HG02870 (cell line): ENCODE data around the gene DROSHA.
A peak's percentile ranks its signal among the peaks of the same experiment; 100 is the strongest.
"Not testable (repeated sequence)": the region's sequence is repeated elsewhere in the genome, so short reads cannot be mapped to it uniquely, and the experiment has no call there.

Source experiments
- ATAC-seq: cut with Tn5 transposase; IDR thresholded peaks from one replicate; pipeline ENCODE4 v1.9.1; 2021; ENCODE audit warnings: mild to moderate bottlenecking, moderate library complexity; ENCODE audit not compliant: unreplicated experiment

The DROSHA gene, protein sequence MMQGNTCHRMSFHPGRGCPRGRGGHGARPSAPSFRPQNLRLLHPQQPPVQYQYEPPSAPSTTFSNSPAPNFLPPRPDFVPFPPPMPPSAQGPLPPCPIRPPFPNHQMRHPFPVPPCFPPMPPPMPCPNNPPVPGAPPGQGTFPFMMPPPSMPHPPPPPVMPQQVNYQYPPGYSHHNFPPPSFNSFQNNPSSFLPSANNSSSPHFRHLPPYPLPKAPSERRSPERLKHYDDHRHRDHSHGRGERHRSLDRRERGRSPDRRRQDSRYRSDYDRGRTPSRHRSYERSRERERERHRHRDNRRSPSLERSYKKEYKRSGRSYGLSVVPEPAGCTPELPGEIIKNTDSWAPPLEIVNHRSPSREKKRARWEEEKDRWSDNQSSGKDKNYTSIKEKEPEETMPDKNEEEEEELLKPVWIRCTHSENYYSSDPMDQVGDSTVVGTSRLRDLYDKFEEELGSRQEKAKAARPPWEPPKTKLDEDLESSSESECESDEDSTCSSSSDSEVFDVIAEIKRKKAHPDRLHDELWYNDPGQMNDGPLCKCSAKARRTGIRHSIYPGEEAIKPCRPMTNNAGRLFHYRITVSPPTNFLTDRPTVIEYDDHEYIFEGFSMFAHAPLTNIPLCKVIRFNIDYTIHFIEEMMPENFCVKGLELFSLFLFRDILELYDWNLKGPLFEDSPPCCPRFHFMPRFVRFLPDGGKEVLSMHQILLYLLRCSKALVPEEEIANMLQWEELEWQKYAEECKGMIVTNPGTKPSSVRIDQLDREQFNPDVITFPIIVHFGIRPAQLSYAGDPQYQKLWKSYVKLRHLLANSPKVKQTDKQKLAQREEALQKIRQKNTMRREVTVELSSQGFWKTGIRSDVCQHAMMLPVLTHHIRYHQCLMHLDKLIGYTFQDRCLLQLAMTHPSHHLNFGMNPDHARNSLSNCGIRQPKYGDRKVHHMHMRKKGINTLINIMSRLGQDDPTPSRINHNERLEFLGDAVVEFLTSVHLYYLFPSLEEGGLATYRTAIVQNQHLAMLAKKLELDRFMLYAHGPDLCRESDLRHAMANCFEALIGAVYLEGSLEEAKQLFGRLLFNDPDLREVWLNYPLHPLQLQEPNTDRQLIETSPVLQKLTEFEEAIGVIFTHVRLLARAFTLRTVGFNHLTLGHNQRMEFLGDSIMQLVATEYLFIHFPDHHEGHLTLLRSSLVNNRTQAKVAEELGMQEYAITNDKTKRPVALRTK (N-terminal part only)

DNA sequence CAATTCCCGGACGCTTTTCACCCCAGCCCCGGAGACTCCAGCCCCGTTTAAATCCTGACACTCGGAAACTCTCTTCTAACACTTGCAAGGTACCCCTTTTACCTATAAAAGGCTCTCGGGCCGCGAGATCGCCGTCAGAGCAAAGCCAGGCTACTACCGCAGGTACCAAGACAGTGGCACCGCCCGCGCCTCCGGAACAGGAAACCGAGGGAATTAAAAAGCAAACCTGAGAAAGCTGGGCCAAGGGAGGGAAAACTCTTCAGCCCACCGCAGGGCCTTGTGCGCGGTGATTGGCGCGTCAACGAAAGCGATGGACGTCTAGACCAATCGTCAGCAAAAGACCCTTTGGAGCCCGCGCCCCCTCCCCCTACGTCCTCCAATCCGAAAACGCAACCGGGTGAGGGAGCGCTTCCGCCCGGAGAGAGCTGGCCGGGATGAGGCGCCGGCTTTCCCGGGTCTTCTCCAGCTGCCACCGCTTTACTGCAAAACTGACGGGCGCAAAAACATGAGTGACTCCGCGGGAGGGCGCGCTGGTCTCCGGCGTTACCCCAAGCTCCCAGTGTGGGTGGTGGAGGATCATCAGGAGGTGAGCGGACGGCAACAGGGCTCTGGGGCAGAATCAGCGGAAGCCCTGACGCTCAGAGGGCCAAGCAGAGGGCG, at the start of gene DROSHA, which contains the start of gene C5orf22:
TSS of gene DROSHA (minus strand) at position 206 of the 660 bp plus-strand sequence. CDS start 3,034 bp downstream, outside the sequence.
TSS of gene C5orf22 (plus strand) at position 414 of the 660 bp plus-strand sequence. CDS start at position 506, 92 bp downstream.
- ATAC-seq, result peak; percentile 92

DNA sequence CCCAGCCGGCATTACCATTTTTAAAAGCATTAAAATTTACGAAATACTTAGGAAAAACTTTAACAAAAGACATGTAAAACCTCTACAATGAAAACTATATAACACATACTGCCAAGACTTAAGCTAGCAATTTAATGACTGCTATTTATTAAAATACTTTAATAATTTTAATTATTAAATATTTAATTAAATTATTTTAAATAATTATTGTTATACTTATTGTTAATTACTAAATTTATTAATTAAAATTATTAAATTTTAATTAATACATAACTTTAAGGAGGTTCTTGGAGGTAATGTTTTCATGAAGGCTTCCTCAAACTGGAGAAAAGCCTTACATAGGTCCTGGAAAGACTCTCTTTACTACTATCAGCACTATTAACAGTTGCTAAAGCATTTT, 47.7 kb upstream of the DROSHA start:
- ATAC-seq, result no peak

DNA sequence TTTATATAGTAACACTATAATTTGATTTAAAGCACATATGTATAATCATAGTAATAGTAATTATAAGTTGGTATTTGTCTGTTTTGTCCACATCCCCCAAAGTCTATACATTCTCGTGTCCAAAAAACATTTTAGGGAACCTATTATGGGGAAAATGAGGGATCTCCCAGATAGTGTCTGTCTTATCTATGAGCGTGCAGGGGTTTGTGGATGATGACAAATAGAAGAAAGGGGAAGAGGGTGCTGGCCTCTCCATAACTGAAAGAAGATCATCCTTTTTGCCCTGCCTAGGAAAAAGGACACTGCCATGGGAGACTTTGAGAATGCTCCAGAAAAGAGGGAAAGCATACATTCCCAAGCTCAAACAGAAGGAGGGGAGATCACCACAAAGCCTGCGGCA, 45.5 kb upstream of the DROSHA start:
- no peak for ATAC-seq

DNA sequence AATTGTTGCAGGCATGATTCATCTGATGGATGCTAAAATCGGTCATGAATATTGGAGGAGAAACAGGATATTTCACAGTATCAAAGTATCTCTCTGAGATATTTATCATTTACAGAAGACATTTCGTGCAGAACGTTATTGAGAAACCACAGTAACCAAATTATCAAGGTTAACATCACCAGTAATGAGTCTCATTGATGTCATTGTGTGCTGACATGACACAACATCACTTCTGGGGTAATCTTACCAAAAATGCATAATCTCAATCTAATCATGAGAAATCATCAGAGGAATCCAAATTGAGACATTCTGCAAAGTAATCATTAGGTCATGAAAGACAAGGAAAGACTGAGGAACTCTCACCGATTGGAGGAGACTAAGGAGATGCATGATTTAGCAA, 42.9 kb upstream of the DROSHA start:
- no peak for ATAC-seq

DNA sequence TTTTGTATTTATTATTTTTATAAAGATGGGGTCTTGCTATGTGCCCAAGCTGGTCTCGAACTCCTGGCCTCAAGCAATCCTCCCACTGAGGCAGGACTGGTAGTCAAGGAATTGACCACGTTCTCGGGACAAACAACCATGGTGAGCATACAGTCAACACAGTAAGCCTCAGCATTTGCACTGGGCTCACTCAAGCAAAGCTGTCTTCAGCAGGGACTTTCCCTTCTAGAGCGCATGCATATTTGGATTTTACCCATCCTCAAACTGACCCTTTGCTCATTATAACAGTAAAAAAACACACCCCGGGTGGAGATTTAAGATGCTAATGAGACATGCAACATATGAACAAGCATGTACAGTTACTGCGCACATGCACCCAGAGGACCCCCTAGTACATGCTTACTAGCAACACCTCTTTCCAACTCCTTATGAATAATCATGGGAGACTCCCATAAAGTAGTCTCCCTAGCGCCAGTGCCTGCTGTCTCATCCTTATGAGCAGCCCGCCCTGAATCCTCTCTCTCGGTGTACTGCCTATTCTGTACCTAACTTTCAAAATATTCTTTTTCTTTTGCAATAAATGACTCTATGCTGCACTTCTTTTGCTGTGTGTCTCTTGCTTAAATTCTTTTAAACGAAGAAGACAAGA, 41.7 kb upstream of the DROSHA start:
- ATAC-seq, result peak; percentile 99

DNA sequence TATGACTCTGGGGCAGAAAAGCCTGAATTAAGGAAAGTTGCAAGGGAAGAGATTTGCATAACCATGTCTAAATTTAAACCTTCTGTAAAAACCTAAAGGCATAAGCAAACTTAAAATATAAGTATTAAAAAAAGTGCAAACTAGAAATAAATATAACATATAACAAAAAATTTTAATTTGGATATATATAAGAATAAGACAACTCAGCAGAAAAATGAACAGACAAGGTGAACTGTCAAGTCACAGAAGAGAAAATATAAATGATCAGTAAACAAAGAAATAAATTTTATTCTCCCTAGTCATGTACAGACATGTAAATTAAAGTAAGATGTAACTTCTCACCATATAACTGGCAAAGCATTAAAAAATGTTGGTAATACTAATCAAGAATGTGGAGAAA, 37.2 kb upstream of the DROSHA start:
- ATAC-seq, result no peak

DNA sequence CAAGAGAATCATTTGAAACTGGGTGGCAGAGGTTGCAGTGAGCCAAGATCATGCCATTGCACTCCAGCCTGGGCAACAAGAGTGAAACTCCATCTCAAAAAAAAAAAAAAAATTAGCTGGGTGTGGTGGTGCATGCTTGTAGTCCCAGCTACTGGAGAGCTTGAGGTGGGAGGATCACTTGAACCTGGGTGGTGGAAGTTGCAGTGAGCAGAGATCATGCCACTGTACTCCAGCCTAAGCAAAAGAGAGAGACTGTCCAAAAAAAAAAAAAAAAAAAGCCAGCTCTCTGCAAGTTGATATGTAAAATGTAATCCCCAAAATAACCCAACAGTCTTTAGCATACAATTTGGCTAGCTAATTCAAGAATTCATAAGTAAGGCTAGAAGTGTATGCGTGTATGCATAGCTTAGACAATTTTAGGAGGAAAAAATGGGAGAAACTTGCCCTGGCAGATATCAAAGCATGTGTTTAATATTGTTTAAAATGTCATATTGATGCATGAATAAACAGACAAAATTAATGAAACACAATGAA, 36.5 kb upstream of the DROSHA start:
- ATAC-seq, result no peak

DNA sequence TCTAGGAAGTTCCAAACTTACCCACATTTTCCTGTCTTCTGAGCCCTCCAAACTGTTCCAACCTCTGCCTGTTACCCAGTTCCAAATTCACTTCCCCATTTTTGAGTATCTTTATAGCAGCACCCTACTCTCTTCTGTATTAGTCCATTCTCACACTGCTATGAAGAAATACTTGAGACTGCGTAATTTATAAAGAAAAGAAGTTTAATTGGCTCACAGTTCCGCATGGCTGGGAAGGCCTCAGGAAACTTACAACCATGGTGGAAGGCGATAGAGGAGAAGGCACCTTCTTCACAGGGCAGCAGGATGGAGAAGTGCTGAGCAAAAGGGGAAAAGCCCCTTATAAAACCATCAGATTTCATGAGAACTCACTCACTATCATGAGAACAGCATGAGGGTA, 34.5 kb upstream of the DROSHA start:
- ATAC-seq, result not testable (repeated sequence)

DNA sequence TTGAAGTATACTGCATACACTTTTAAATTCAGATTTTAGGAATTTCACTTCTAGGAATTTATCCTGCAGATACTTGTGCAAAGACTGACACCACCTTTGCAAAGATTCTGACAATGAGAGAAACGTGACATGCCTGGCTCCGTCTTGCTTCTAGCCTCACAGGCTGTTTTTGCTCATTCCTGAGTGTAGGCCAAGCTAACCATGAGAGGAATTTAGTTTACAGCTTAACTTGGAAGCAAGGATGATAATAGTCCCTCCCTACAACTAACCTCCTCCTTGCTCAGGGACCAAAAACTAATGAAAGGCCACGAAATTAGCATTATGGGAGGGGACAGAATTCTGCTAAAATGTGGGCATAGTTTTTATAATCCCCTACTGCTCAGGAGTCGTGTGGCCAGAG, 31.3 kb upstream of the DROSHA start:
- no peak for ATAC-seq

DNA sequence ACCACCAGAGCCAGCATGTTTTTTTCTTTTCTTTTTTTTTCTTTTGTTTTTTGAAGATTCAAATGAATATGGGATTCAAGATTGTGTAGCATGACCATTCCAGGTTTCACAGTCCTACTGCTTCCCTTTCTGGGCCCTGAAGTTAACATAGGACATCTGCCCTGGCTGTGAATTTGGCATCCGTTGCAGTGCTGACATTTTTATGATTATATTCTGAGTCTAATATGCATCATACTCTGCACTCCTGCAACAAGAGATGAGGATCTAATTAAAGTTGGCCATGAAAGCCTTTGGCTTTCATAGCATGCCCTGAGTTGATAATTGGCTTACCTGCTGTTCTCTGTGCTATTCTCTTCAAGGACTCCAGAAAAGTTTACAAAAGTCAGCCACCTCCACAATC, 30.1 kb upstream of the DROSHA start:
- ATAC-seq, result no peak

DNA sequence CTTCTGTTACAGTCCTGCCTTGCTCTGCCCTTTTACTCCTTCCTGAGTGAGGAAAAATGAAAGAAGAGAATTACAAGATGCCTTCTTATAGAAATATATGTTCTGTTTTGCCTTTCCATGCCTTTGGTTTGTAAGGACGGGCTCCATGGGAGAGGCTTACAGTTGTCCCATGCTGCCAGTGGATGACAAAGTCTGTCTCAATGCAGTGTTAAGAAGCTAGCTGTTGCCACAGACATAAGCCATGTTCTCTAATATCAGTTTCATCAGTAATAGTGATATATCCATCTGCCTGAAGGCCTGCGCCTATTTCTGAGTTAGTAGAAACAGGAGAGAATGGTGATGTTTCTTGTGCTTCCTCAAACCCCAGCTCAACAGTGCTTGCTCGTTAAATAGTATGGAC, 28.0 kb upstream of the DROSHA start:
- ATAC-seq, result no peak

DNA sequence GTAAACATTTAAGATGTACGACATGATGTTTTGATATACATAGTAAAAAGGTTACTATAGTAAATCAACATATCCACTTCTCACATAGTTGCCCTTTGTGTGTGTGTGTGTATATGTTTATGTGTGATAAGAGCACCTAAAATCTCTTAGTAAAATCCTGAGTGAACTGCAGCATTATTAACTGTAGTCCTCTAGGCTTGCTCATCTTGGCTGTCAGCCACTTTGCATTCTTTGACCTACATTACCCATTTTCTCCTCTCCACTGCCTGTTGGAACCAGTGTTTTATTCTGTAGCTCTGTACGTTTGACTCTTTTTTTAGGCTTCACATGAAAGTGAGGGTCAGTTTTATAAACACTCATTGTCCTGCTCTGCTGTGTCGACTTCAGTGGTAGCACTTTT, 24.6 kb upstream of the DROSHA start:
- no peak for ATAC-seq

DNA sequence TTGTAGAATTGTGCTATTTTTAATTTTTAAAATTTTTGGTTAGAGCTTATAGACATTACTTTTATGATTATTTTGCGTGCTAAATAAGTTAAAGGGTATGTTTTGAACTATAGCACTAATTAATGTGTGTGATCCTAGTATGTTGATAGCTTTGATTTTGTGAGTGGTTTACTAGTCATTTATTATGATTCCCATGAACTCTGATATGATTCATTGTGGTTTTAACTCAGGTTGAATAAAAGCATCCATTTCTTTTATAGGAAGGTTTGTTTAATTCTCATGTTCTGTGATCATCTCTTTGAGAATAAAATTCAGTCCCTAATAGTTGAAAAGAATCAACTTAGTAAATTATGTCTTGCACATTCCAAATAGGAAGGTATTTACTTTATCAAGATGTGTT, 22.7 kb upstream of the DROSHA start:
- ATAC-seq, result no peak

DNA sequence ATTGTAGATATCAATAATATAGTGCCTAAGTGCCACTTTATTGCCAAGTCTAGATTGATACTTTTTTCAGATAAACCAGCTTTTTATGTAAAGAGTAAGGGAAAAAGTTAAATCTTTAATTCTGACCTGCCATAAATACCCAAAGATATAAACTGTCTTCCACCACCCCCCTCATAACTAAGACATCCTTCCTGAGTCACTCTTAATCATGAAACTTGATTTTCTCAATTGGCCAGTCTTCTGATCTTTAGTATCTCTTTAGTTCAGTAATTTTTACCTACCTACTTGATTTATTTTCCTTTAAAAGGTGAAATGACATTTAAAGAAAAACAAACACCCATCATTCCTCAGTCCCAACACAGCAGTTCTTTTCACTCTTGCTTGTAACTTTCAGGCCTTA, 22.0 kb upstream of the DROSHA start:
- ATAC-seq, result no peak

DNA sequence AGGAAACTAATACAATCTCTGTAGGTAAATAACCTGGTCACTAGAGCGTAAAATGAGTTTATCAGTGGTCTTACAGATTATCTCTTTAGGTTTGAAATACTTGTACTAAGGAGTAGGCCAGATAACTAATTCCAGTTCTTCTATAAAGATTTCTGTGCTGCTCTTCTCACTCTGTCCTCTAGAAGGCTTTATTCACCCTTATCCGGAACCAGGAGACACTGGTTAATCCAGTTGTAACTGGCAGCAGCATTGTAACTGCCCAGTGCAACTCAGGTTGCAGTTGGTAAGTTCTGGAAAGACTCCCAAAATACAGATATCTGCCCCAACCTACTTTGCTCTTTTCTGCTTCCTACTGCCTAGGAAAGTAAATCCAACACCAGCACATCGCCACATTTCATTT, 20.0 kb upstream of the DROSHA start:
- no peak for ATAC-seq

DNA sequence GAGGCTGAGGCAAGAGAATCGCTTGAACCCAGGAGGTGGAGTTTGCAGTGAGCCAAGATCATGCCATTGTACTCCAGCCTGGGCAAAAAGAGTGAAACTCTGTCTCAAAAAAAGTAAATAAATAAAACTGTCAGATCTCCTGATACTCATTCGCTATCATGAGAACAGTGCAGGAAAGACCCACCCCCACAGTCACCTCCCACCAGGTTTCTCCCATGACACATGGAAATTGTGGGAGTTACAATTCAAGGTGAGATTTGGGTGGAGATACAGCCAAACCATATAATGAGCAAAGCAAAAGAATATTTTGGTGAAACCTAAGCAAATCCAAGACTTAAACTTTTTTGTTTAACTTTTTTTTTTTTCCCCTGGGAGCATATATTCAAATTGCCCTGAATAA, 17.2 kb upstream of the DROSHA start:
- not testable (repeated sequence) for ATAC-seq

DNA sequence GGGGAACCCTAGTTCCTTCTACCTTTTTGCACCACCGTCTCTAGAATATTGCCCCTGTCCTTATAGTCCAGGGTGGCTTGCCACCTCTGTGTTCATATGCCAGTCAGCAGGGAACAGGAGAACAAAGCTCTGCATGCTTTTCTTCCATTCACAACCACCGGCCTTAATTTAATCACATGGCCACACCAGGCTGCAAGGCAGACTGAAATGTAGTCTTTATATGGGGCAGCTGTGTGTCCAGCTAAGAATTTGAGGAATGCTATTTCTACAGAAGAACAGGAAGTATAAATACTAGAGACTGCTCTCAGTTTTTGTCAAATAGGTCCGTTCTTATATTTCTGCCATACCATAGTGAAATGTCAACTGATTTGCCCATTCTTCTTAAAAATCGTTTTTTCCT, 6.0 kb upstream of the DROSHA start:
- ATAC-seq, result no peak

DNA sequence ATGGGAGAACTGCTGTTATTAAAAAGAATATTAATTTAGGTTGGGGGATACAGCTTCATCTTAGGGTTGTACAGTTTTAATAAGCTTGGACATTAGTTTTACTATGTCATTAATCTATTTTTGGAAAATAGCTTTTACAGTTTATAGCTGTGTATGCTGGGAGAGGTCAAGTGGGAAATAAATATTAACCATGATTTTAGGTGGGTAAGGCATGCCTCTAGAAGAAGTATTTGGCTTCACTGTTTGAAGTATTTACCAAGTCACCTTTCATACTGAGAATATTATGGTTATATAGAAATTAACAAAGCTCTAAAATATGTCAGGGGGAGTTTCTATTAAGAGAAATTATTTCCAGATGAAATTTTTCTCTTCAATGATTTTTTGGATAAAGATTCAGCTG, 5.5 kb upstream of the DROSHA start:
- no peak for ATAC-seq

DNA sequence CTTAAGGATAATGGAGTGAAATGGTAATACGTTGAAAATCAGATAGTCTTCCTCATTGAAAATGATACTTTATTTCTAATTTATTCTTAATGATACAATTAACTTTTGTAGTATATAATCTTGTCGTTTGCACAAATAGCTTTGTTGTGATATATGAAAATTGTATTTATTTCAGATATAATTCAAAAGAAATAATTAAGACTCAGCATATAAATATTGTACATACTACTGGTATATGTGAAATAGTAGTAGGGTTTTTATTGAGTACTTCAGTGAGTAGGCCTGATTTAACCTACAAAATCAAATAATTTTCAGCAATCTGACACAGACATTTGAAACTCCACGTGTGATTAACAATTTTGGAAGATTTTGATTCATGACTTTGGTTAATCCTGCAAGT, 5.0 kb upstream of the DROSHA start:
- ATAC-seq, result no peak

DNA sequence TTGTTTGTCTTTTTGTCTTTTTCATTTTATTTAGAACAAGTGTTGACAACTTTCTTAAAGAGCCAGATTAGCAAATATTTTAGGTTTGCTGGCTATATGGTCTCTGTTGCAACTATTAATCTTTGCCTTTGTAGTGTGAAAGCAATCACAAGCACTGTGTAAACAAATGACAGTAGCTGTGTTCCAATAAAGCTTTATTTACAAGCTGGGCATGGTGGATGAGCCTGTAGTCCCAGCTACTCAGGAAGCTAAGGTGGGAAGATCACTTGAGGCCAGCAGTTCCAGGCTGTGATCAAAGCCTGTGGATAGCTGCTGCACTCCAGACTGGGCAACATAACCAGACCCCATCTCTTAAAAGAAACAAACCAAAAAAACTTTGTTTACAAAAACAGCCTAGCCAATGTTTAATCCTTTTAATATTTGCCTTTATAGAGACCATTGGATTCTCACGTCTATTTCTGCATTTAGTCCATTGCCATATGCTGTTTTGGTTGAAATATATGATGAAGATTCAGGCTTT, 2.7 kb upstream of the DROSHA start:
- no peak for ATAC-seq
